ENCODE measurements around the gene KLK5. TPM values are rescaled to one million over a fixed set of nuclear protein-coding genes. Genes with fewer than 3 reads are reported as not detected.

KLK5 gene
- total RNA-seq, 1 donor from 2014 or later = not detected

Other genes starting within 250 kb of the KLK5 start
- under 0.01 and 0.13 TPM in 2 replicates for gene SHANK1, start 233.2 kb downstream of the KLK5 start, total RNA-seq
- 1.3 and 2.1 TPM in 2 replicates for gene CLEC11A, start 229.7 kb downstream of the KLK5 start, total RNA-seq
- not detected in 2 replicates for gene GPR32, start 182.6 kb downstream of the KLK5 start, total RNA-seq
- gene ACP4, start 162.6 kb downstream of the KLK5 start, total RNA-seq = not detected in 2 replicates
- gene KLK1, start 129.3 kb downstream of the KLK5 start, total RNA-seq = not detected in 2 replicates
- gene KLK15, start 119.5 kb downstream of the KLK5 start, total RNA-seq = not detected in 2 replicates
- not detected in 2 replicates for gene KLK3, start 98.1 kb downstream of the KLK5 start, total RNA-seq
- gene KLK2, start 79.6 kb downstream of the KLK5 start, total RNA-seq = not detected in 2 replicates
- not detected in 2 replicates for gene KLK4, start 41.6 kb downstream of the KLK5 start, total RNA-seq
- gene KLK6, start 16.6 kb upstream of the KLK5 start, total RNA-seq = not detected in 2 replicates
- gene KLK7, start 30.9 kb upstream of the KLK5 start, total RNA-seq = not detected in 2 replicates
- gene KLK8, start 48.6 kb upstream of the KLK5 start, total RNA-seq = not detected in 2 replicates
- gene KLK10, start 66.7 kb upstream of the KLK5 start, total RNA-seq = 0.13 TPM in 1 of 2 replicates, not detected in the other
- not detected in 2 replicates for gene KLK11, start 73.6 kb upstream of the KLK5 start, total RNA-seq
- not detected in 2 replicates for gene KLK12, start 82.0 kb upstream of the KLK5 start, total RNA-seq
- gene KLK13, start 112.1 kb upstream of the KLK5 start, total RNA-seq = not detected in 2 replicates
- gene KLK14, start 129.8 kb upstream of the KLK5 start, total RNA-seq = not detected in 2 replicates
- gene CTU1, start 155.4 kb upstream of the KLK5 start, total RNA-seq = 4.0 and 5.4 TPM in 2 replicates
- 0.26 and 0.38 TPM in 2 replicates for gene SIGLEC9, start 171.9 kb upstream of the KLK5 start, total RNA-seq
- under 0.01 TPM in 1 of 2 replicates, not detected in the other for gene SIGLEC7, start 189.3 kb upstream of the KLK5 start, total RNA-seq

Measured in dermis microvascular lymphatic vessel endothelial cell (primary cell).